DMS79 treated with DMSO at 0.1 percent for 48 hours (cell line): Measurements from ENCODE around the gene MED15.

Experiments
- DNase-seq: peaks from one replicate; lab custom pipeline; 2025; lab: John Stamatoyannopoulos, UW

Gene MED15

DNA sequence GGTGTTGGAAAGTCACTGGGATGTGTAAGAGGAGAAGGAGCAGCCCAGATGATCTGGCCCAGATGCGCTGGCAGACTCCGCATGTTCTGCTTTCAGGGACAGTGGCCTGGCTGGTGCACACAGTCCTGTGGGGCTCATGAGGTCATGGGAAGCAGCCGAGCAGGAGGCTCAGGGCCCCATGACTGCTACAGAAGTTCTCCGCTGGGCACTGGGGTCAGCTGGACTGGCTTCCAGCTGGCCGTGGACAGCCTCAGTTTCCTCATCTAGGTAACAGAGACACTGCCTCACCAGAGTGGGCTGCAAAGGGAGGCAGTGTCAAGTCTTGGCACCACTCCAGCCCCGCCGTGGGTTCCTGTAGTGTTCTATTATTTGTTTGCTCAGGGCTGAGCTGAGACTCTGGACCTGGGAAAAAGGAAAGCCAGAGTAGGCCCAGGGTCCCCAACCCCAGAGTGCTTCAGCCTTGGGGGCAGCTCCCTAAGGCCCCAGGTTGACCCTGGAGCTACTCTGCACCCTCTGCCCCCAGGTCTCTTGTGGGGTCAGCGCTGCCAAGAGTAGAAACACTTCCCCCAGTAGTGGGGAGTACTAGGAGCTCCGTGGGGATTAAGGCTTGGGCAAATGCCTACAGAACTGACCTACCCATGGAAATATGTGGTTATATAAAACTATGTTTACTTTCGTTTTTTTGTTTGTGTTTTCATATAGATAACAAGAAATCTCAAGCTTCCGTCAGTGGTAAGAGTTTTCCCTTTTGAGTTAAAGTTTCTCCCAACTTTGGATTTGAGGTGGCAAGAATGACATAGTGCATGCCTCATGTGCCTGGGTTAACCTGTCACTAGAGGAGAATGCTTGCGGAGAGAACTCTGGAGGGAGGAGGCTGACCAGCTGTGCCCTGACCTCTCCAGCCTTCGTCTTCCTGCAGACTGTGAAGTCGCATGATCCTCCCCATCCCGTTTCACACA, 45.3 kb downstream of the MED15 start:
- DNase-seq = no peak

GRCh38 chr22:20553947-20554741, 46.7 kb downstream of the MED15 start:
- no peak for DNase-seq

GRCh38 chr22:20554824-20555223, 47.4 kb downstream of the MED15 start:
- no peak for DNase-seq

- no peak for DNase-seq
Measured at GRCh38 chr22:20558534-20558933, 51.1 kb downstream of the MED15 start.

GRCh38 chr22:20559174-20559760, 51.9 kb downstream of the MED15 start:
- DNase-seq = no peak

DNA sequence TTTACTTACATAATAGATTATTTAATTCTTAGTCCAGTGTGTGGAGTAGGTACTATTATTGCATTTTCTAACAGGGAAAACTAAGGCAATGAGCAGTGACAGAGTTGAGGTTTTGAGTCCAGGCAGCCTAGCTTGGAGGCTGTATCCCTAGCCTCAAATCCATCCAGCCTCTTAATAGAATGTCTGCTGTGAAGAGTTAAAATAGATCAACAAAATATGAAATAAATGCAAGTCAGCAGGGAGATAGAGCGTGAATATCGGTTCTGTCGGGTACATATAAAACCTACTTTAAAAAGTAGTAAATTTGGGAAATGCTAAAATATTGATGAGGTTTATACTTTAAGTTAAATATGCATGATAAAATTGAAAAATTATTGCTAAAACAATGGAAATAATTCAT, 53.3 kb downstream of the MED15 start:
- no peak for DNase-seq

GRCh38 chr22:20561882-20562281, 54.5 kb downstream of the MED15 start:
- no peak for DNase-seq

- no peak for DNase-seq
Measured at GRCh38 chr22:20562607-20563465, 55.4 kb downstream of the MED15 start.

DNA sequence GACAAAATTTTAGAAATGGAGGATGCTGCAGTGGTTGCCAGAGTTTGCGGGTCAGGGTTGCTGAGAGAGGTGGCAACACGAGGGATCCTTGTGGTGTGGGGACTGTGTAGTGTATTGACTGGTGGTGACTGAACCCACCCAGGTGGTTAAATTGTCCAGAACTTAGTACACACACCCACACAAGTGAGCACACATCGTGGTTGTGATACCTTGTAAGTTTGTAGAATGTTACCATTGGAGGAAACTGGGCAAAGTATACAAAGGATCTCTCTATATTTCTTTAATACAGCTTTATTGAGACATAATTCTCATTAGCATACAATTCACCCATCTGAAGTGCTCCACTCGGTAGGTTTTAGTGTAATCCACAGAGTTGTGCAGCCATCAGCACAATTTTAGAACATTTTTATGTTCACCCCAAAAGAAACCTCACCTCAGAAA, 56.1 kb downstream of the MED15 start:
- DNase-seq = no peak

DNA sequence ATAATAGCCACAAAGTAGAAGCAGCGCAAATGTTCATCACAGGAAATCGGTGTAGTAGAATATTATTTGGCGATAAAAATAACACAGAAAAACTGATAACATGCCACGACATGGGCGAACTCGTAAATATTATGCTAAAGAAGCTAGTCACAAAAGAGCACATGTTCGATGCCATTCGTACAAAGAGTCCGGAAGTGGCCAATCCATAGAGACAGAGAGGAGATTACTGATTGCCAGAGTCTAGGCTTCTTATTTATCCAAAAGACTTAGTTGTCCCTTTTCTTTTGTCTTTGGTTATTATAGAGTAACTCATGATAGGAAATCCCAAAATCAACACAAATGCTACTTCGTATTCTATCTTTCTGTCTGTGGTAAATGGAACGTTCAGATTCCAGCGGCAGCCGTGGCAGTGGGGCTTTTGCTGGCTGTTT, 56.5 kb downstream of the MED15 start:
- no peak for DNase-seq

- no peak for DNase-seq
Measured at GRCh38 chr22:20565079-20565734, 57.8 kb downstream of the MED15 start.

DNA sequence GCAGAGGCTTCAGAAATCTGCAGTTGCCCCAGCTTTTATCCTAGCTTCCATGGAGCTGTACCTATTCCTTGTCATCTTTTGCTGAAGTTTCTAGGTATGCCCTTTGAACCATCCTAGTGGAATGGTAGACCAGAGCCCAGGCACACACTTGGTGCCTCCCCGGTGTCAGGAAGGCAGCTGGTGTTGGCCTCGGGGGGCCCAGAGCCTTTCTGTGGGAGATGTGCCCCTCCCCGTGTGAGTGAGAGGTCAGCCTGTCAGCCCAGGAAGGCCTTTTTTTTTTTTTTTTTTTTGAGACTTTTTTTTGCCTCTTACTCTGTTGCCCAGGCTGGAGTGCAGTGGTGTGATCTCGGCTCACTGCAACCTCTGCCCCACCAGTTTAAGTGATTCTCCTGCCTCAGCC, 58.4 kb downstream of the MED15 start:
- DNase-seq = no peak

GRCh38 chr22:20566420-20567260, 59.2 kb downstream of the MED15 start:
- no peak for DNase-seq

- no peak for DNase-seq
Measured at GRCh38 chr22:20567371-20567847, 60.0 kb downstream of the MED15 start.

- DNase-seq = no peak
Measured at GRCh38 chr22:20567993-20568417, 60.6 kb downstream of the MED15 start.

DNA sequence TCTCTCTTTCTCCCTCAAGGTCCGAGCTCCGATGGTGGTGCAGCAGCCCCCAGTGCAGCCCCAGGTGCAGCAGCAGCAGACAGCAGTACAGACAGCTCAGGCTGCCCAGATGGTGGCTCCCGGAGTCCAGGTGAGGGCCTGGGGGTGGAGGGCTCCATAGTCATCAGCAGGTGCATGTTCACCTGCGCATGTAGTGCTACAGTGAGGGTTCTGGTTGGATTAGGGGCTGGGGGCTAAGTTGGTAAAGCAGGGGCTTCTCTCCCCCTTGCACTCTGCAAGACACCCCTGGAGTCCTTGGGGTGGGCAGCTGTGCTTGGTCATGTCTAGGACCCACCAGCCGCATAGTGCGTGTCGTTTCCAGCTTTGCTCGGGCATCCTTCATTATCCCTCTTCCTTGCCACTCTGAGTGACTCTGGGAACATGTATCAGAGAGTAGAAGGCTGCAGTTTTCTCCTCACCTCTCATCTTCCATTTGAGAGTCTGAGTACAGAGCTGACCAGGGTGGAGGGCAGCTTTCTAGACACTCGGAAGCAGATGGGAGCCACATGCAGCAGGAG, 61.2 kb downstream of the MED15 start:
- DNase-seq = no peak

GRCh38 chr22:20569059-20570058, 61.9 kb downstream of the MED15 start:
- DNase-seq = peak; percentile 47

DNA sequence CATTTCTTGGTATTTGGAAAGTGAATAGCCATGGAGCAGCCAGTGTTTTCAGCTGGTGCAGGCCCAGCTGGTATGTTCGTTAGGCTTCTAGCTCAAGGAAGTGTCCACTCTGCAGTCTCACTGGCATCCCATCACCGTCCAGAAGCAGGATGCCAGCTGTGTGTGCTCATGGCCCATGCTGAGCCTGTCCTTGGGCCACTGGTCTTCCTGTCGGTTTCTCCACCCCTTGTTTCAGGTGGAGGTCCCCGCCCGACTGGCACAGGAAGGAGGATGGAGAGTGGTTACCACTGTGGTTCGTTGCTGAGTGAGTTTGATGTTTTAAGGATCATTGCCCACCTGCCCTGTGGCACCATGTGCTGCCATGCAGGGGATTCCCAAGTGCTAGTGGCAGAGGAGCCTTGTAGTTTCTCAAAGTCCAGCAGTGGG, 63.7 kb downstream of the MED15 start:
- DNase-seq = no peak
